CD4-positive, alpha-beta T cell (primary cell): ENCODE measurements around the gene ABLIM1. TPM values are rescaled to one million over a fixed set of nuclear protein-coding genes. Genes with fewer than 3 reads are reported as not detected.

ENCODE experiments used
- ATAC-seq: fragments of 200-7000 bp; cut with Tn5 transposase; one replicate; pipeline ENCODE4 v1.10.0; 2022; ENCODE audit warnings: mild to moderate bottlenecking; ENCODE audit not compliant: poor library complexity
- CTCF ChIA-PET: fragments of 350-600 bp; sonication (Branson Sonifier 250); formaldehyde crosslinking; loops from one replicate; lab custom pipeline; 2021; ENCODE audit warnings: antibody characterized with exemption, inconsistent platforms; lab: Charles Lee
- POLR2A ChIA-PET: fragments of 350-600 bp; sonication (Branson Sonifier 250); formaldehyde crosslinking; loops from one replicate; lab custom pipeline; 2021; ENCODE audit warnings: antibody characterized with exemption, inconsistent platforms; lab: Charles Lee
- DNase-seq, 14 experiments: peaks; one replicate each; pipeline ENCODE4 v3.0.0-alpha.2; 2013 to 2020; ENCODE audit warnings: mixed read lengths in 2 of 14
- H3K27ac ChIP-seq, 2 donors: one replicate each; pipeline versions ENCODE4 v1.5.1 to v1.7.0; 2013; ENCODE audit warnings: low read length in 2 of 2, low read depth in 1 of 2, mild to moderate bottlenecking in 1 of 2
- H3K27me3 ChIP-seq, 2 experiments: 1 replicate in 1 of 2; 2 replicates in 1 of 2; pipeline versions ENCODE4 v1.6.1 to v1.7.0; 2013; ENCODE audit warnings: low read length in 2 of 2, control low read depth in 1 of 2, mild to moderate bottlenecking in 1 of 2, moderate library complexity in 1 of 2; ENCODE audit not compliant: insufficient read depth in 2 of 2, control insufficient read depth in 1 of 2
- H3K36me3 ChIP-seq: one replicate; pipeline ENCODE4 v1.6.1; 2013; ENCODE audit warnings: low read length, control low read depth; ENCODE audit not compliant: insufficient read depth
- H3K4me1 ChIP-seq: one replicate; pipeline ENCODE4 v1.6.1; 2013; ENCODE audit warnings: low read length, control low read depth; ENCODE audit not compliant: insufficient read depth
- H3K4me3 ChIP-seq: one replicate; pipeline ENCODE4 v1.5.1; 2013; ENCODE audit warnings: mild to moderate bottlenecking, low read length, moderate library complexity
- H3K9me3 ChIP-seq, 2 experiments: 1 replicate in 1 of 2; 2 replicates in 1 of 2; pipeline versions ENCODE4 v1.6.1 to v1.7.0; 2013; ENCODE audit warnings: low read length in 2 of 2, mild to moderate bottlenecking in 2 of 2, control low read depth in 1 of 2, moderate library complexity in 1 of 2; ENCODE audit not compliant: control insufficient read depth in 1 of 2, insufficient read depth in 1 of 2
- H3K27ac Mint-ChIP-seq: one replicate; pipeline ENCODE4 v1.8.0; 2020; ENCODE audit warnings: mixed read lengths
- H3K27me3 Mint-ChIP-seq: one replicate; pipeline ENCODE4 v1.8.0; 2021; ENCODE audit warnings: mixed read lengths
- H3K36me3 Mint-ChIP-seq: one replicate; pipeline ENCODE4 v1.8.0; 2021; ENCODE audit warnings: low read depth, mixed read lengths
- H3K4me1 Mint-ChIP-seq: one replicate; pipeline ENCODE4 v1.8.0; 2021; ENCODE audit warnings: low read depth, mixed read lengths
- H3K4me3 Mint-ChIP-seq: one replicate; pipeline ENCODE4 v1.8.0; 2020; ENCODE audit warnings: mild to moderate bottlenecking, mixed read lengths
- H3K9me3 Mint-ChIP-seq: one replicate; pipeline ENCODE4 v1.8.0; 2020; ENCODE audit warnings: mixed read lengths
- CTCF ChIP-seq: fragments of 200-600 bp; IDR thresholded peaks from one replicate; pipeline ENCODE4 v1.8.0; 2022; ENCODE audit warnings: antibody characterized with exemption, mild to moderate bottlenecking
- intact Hi-C, 2 experiments: fragments of 100-400 bp; cut with DNase I in 1 of 2; cut with micrococcal nuclease in 1 of 2; formaldehyde crosslinking; loops; one replicate each; pipeline versions ENCODE4 v1.15.1 to v1.9.0; 2023 to 2025; cut with DNase I, micrococcal nuclease
- total RNA-seq, 174 experiments: library from RNA in 2 of 174; stranded (reverse) in 2 of 174; gene quantifications; one replicate each; pipeline ENCODE4 v1.2.3 and lab custom pipeline; 2021 to 2026

ABLIM1 gene
- total RNA-seq, 2 experiments from 2014 or later: 217 to 224 TPM

GRCh38 chr10:114550756-114551635 is 107.1 kb downstream of the ABLIM1 start:
- no peak for ATAC-seq
- POLR2A ChIA-PET: no interaction called here
- no peaks in the 10 kb centered on the region for H3K36me3 Mint-ChIP-seq

DNA sequence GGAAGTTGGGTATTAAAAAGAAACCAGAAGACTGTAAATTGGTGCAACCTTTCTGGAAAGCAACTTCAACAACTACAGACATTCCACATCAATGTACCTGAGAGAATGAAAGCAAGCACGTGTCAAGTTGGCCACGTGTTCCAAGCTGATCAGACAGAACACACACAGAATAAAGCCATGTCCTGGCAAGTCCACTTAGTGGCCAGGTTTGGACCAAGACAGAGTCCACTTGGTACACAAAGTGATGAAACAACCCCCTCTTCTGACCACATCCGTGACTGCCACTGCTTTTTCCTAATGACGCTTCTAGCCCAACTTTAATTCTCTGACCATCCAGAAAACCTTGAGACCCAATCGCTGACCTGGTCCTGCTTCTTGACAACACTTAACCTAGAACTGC is 109.4 kb downstream of the ABLIM1 start:
- ATAC-seq (no peak), DNase-seq (peak in 3 of 14 experiments; percentile 26 to 29 (median 27))
- Mint-ChIP-seq H3K27ac (peak overlapping the region; percentile 38), H3K4me3 (no peak overlapping the region), H3K9me3 (no peaks in the 10 kb centered on the region), H3K27me3 (no peaks in the 10 kb centered on the region), H3K4me1 (peaks cover 55% of the 10 kb centered on the region), H3K36me3 (no peaks in the 10 kb centered on the region)
- H3K36me3 ChIP-seq: no peaks in the 10 kb centered on the region
- no peaks in the 10 kb centered on the region for H3K9me3 ChIP-seq
- POLR2A ChIA-PET: interaction anchor here (1.1 to 16.3 kb wide), 2 partner anchors 10 to 29 kb away, joined by 3 to 475 read pairs; no protein-coding TSS in a partner anchor
- H3K4me3 ChIP-seq: no peak overlapping the region
- H3K27me3 ChIP-seq: no peaks in the 10 kb centered on the region
- intact Hi-C loops: loop anchor here in 1 of 2 experiments (1.0 to 10.0 kb wide), 5 partner anchors 41 to 276 kb away; partner anchors contain the start of gene FHIP2A
- H3K27ac ChIP-seq: no peak overlapping the region
- CTCF ChIA-PET: interaction anchor here (0.8 to 4.2 kb wide), 4 partner anchors 10 to 77 kb away, joined by 3 to 18 read pairs (median 4); no protein-coding TSS in a partner anchor
- H3K4me1 ChIP-seq: peaks cover 53% of the 10 kb centered on the region
- TF ChIP-seq CTCF: peak; percentile 55

More at GRCh38 chr10:114550756-114551635, 107.1 kb downstream of the ABLIM1 start:
- intact Hi-C loops: loop anchor here (1.0 to 5.0 kb wide), 5 partner anchors 80 to 576 kb away; partner anchors contain the start of gene FHIP2A (in 1 of the 2)
- Histone ChIP-seq H3K27me3 (no peaks in the 10 kb centered on the region), H3K4me1 (peaks cover 30% of the 10 kb centered on the region), H3K36me3 (no peaks in the 10 kb centered on the region), H3K27ac (no peak overlapping the region), H3K9me3 (no peaks in the 10 kb centered on the region), H3K4me3 (no peak overlapping the region)
- CTCF ChIA-PET: interaction anchor here (0.6 to 4.2 kb wide), 2 partner anchors 25 to 49 kb away, joined by 4 to 18 read pairs; no protein-coding TSS in a partner anchor
- peak; percentile 74 for TF ChIP-seq CTCF
- Mint-ChIP-seq H3K9me3 (no peaks in the 10 kb centered on the region), H3K27ac (peak overlapping the region; percentile 2), H3K4me3 (no peak overlapping the region), H3K27me3 (no peaks in the 10 kb centered on the region), H3K4me1 (peaks cover 33% of the 10 kb centered on the region)
- DNase-seq: peak in 3 of 14 experiments; percentile 29 to 51 (median 45)

GRCh38 chr10:114547514-114547913 is 110.6 kb downstream of the ABLIM1 start:
- POLR2A ChIA-PET: interaction anchor here (1.0 to 16.3 kb wide), 2 partner anchors 28 to 82 kb away, joined by 4 to 475 read pairs; no protein-coding TSS in a partner anchor
- no peak for TF ChIP-seq CTCF
- peak overlapping the region; percentile 57 for H3K4me3 Mint-ChIP-seq
- peak overlapping the region; percentile 73 for H3K27ac Mint-ChIP-seq
- peaks cover 66% of the 10 kb centered on the region for H3K4me1 Mint-ChIP-seq
- Histone ChIP-seq H3K27me3 (no peaks in the 10 kb centered on the region), H3K27ac (no peak overlapping the region), H3K4me1 (peaks cover 64% of the 10 kb centered on the region), H3K9me3 (no peaks in the 10 kb centered on the region), H3K4me3 (peak overlapping the region; percentile 19), H3K36me3 (no peaks in the 10 kb centered on the region)
- no peak for ATAC-seq
- intact Hi-C loops: loop anchor here in 1 of 2 experiments (1.0 to 10.0 kb wide), 4 partner anchors 21 to 277 kb away; partner anchors contain the start of gene FHIP2A
- H3K36me3 Mint-ChIP-seq: no peaks in the 10 kb centered on the region
- CTCF ChIA-PET: interaction anchor here (1.5 to 4.2 kb wide), 2 partner anchors 22 to 76 kb away, joined by 5 to 18 read pairs; no protein-coding TSS in a partner anchor
- no peaks in the 10 kb centered on the region for H3K9me3 Mint-ChIP-seq
- no peaks in the 10 kb centered on the region for H3K27me3 Mint-ChIP-seq
- peak in 2 of 14 experiments; percentile 15 to 28 for DNase-seq
